ENCODE results near the gene SLC15A1.

The SLC15A1 gene

DNA sequence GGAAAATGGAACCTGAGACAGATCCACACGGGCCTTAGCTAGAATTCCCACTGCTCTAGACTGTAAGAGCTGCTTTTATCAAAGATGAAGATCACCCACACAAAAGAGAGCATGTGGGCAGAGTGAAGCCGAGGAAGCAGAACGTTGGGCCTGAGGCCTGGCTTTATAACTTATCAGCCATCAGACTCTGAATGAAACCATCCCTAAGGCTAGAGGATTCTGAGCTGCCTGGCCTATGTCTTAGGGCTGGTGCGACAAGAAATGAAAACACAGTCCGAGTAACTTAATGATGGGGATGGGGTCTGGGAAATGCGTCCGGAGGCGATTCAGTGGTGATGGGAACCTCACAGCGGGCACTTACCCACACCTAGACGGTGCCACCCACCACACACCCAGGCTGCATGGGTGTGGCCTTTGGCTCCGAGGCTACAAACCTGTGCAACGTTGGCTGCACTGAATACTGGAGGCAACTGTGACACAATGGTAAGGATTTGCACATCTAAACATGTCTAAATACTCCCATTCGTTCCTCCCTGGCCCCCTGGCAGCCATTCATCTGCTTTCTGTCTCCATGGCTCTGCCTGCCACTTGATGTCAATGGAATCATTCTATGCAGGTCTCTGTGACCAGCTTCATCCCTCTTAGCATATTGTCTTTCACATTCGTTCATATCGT, 62.0 kb downstream of the SLC15A1 start:
- no peak for DNase-seq

DNA sequence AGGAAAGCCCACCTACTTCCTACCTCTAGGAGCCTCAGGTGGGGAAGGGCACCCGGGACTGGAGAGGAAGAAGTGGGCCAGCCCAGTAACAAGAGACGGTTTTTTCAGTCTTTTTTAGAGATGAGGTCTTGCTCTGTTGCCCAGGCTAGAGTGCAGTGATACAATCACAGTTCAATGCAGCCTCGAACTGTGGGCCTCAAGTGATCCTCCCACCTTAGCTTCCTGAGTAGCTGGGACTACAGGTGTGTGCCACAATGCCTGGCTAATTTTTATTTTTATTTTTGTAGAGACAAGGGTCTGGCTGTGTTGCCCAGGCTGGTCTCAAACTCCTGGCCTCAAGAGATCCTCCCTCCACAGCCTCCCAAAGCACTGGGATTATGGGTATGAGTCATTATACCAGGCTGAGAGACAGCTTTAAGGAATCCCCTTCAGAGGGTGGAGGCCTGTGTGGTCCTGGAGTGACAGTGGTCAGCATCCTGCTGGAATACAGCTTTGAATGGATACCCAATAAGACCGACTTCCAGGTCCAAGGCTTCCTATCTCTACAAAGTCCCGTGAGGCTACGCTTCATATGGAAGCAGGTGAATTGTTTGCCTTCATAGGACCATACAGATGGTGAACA, 63.0 kb downstream of the SLC15A1 start:
- DNase-seq, result no peak

DNA sequence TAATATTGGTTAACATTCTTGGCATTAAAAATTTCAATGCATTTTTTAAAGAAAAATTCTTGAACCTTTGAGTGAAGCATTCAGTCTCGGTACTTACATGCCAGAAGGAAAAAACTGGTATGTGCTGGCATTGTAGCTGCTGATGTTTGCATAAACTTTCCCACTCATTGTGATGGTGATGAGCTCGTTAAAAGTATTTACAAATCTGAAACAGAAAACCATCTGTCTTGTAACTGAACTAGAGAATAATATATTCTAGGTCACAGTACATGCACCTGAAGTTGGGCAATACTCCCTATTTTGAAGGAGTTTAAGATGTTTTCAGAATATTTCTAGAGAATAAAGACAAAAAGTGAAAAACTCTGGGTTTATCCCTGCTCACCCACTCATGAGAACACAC, 64.1 kb downstream of the SLC15A1 start:
- no peak for DNase-seq

DNA sequence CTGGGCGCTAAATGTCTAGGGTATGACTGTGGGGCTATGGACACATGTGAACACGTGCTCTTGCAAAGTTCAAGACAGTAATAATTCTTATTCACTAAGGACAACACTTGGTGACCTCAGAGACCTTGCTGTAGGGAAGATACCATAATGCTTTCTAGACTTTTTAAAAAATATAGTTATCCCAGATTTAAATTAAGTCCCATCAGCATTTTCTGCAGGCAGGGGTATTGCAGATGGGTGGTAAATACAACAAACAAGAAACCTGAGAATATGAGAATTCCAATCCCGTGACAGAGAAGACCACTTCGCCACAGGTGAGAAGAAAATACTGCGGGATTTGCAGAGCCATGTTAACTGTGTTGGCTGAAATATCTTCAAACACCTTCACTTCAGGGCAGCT, 65.2 kb downstream of the SLC15A1 start:
- DNase-seq, result no peak

DNA sequence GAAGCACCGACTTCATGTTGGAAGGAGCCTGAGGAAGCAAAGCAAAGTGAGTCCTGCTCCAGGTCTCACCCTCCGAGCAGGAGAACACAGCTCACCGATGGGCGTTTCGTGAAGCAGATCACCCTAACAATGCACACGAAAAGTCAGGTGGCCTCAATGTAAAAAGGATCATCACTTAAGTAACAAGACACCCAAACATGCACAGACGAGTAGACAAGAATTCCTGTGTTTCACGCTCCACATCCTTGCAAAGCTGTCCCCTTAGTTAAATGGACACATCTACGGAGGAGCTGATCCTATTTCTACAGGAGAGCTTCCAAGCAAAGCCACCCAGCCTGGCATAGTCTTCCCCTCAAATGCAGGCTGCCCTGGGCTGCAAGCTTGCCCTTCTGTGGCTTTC, 66.2 kb downstream of the SLC15A1 start:
- DNase-seq, result no peak

DNA sequence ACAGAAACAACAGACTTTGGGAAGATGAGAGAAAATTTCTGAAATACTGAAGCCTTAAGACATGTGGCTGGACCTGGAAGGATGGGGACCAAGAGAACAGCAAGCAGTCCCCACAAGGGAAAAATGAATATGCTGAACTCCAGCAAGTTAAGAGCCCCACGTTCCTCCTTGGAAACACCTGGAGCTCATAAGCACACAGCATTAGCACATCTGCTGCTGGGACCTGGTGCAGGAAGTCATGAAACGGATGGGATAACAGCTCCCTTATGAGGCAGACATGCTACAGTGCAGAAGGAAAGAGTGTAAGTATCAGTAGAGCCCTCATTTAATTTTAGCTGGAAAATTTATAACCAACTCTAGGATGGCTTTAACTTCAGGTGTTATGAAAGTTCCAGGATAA, 67.3 kb downstream of the SLC15A1 start:
- no peak for DNase-seq

DNA sequence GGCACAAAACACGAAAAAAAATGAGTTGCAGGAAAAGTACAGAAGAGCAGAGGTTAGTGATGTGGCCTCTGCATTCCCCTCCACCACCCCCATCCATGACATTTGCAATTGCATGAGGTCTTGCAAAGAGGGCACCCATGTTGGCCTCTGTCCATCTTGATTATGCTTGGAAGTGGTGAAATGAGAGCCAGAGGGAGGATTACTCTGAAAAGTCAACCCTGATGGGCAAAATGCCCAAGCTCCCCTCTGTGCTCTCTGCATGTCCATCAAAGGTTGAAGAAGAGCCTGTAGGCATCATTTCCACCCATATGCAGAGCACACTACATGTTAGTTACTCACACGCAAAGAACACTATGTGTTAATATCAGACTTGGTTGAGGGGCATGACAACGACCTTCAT, 71.4 kb downstream of the SLC15A1 start:
- no peak for DNase-seq

DNA sequence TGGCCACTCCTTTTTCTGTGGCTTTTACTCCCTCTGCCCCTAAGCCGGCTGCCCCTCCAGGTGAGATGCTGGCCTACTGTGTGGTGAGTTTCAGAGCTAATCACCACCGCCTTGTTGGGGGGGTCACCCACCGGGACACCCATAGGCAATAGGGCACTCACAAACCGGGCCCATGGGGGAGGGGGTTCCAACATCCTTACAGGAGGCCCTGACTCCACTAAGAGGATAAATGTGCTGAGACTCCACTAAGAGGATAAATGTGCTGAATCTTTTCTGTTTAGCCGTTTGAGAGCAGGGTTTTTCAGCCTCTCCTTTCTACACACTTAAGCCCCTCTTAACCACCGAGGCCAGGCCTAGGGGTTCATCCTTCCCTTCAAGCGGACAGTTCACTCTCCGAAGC, 73.7 kb downstream of the SLC15A1 start:
- no peak for DNase-seq

DNA sequence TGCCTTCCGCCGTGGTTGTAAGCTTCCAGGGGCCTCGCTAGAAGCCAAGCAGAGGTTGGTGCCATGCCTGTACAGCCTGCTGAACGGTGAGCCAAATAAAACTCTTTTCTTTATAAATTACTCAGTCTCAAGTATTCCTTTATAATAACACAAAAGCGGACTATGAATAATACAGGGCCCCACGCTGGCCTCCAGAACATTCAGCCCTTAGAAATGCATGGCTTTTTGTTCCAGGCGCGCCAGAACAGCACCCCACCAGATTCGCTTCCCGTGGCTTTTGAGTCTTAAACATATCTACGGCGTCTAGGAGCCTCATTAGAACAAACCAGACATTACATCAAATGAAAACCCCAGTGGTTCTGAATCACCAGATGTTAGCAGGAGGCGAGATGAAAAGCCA, 75.1 kb downstream of the SLC15A1 start:
- no peak for DNase-seq

DNA sequence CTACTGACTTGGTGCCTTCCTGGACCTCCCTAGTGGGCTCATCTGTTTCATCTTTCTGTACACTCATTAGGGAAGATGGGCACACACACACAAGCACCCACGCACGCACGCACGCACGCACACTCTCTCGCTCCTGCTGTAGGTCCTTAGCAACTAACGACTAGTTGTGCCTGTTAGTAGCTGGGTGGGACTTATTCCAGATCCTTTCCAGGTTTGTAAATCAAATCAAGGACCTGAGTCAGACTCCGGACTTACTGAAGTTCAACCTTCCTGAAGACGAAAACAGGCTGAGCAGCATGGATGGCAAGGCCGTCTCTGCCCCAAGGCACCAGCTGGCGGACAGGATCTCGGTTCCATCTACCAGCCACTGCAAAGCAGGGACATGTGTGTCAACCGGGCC, 76.2 kb downstream of the SLC15A1 start:
- DNase-seq, result no peak

DNA sequence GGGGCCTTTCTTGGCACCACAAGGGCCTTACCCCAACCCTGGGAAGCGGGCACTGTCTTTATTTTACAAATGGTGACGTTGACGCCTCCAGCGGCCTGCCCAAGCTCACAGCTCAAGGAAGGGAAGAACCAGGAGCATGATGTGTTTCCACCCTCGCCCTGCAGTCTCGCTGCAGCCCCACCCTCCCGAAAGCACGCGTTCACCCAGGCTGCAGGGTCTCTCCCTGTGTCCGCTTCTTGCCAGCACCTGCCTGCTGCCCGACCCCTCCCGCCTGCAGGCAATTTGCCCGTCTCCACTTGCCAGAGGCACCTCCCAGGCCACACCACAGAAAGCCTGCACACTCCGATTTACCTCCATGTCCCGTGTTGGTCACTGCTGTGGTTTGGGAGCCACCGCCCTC, 76.6 kb downstream of the SLC15A1 start:
- no peak for DNase-seq

DNA sequence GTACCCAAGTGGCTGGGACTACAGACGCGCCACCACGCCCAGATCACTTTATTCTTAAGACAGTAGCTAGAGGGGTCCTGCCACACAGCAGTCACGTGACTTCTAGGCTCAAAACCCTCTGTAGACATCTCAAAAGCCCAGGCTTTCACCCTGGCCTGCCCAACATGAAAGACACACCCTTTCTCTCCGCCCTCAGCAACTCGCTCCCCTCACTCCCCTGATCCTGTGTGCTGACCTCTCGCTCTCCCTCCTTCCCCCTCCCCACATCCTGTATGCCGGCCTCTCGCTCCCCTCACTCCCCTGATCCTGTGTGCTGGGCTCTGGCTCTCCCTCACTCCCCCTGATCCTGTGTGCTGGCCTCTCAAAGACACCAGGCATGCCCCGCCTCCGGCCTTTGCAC, 77.4 kb downstream of the SLC15A1 start:
- DNase-seq, result no peak

DNA sequence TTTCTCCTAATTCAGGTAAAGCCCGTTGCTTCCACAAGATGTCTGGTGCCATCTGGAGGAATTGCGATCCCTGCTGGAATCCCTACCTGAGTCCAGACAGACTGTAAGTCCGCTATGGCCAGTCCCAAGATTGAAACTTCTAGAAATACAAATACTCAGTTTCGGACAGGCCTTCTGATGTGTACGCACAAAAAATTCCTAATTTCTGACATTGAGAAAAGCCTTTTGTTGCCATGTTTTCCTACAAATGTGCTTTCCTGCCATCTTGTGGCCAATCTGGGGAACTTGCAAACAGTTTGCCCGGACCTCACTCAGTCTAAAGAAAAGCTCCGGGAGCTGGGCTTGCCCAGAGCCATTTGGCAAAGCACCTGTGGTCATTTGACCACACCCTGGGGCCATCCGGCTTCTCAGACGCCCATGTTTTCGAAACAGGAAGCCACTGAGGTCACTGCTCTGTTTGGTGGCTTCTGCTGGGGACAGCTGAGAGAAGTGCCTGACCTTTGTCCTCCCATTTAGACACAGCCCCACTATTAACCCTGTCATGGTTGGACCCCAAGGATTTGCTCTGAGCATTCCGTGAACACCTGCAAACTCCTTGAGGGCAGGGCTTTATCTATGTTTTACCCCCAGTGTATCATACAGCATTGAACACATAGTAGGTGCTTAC, 79.4 kb downstream of the SLC15A1 start:
- peak; percentile 62 for DNase-seq

DNA sequence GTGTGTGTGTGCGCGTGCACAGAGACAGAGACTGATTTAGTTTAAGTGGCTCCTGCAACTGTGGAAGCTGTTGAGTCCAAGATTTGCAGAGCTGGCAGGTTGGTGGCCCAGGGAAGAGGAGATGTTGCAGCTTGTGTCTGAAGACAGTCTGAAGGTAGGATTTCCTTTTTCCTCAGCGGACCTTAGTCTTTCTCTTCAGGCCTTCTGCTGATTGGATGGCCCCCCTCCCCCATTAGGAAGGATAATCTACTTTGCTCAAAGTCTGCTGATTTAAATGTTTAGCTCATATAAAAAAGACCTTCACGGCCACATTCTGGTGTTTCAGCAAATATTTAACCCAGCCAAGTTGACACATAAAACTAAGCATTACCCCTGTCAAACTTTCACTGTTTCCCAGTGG, 84.3 kb downstream of the SLC15A1 start:
- no peak for DNase-seq

DNA sequence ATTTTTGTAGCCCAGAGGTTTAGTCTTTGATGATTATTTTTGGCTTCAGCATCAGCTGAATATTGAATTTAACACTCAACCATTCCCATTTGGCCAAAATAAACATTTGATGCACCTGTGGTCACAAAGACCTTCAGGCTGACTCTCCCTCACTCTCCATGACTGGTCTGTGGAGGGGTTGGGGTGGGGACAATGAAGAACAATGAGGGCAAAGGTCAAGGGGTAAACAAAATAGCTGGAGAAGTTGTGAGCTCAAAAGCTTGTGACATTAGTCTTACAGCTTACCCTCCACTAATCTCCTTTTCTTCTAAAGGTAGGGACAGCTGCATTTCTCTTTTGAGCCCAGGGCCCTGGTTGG, 86.9 kb downstream of the SLC15A1 start:
- DNase-seq, result no peak

DNA sequence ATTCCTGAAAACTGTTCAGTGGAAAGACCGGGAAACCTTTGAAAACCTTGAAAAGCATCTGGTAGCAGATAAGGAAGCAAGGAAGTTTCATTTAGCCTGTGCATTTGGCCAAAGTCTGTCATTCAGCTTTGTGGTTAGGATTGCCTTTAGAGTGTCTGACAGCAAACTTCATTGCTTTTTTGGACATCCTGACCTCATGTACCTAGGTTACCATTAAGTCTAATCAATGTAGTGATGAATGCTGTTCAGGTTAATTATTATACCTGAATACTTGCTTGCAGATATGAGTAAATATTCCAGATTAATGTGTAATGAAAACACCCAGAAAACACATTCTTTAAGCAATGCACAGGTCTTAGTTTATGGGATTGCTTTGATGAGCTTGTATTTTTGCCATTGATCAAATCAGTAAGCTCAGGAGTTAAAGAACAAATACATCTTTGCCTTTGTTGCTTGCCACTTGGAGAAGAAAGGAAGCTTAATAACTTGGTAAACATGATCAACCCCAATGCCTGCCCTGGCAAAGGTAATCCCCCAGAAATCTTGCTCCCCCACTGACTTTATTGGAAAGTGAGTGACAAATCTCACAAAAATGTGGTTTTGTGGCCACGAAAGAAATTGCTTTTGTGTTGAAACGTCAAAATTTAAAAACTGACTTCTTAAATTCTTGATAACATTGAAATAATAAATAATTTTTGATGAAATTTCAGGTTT, 87.4 kb downstream of the SLC15A1 start:
- no peak for DNase-seq

DNA sequence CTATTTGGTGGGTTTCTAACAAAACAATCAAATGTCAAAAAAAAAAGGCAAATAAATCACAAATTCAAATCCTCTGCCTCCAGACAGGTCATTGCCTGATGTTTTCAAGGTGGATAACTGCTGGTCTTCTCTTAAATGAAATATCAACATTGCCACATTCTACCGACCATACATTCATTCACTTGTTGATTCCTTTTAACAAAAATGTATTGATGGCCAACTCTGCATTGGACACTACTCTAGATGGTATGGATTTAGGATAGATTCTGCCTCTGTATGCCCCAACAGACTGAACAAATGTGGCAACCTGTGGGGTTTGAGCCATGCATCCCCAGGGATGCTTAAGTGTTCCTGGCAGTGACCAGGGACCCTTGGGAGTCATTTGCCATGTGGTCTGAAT, 88.0 kb downstream of the SLC15A1 start:
- no peak for DNase-seq

DNA sequence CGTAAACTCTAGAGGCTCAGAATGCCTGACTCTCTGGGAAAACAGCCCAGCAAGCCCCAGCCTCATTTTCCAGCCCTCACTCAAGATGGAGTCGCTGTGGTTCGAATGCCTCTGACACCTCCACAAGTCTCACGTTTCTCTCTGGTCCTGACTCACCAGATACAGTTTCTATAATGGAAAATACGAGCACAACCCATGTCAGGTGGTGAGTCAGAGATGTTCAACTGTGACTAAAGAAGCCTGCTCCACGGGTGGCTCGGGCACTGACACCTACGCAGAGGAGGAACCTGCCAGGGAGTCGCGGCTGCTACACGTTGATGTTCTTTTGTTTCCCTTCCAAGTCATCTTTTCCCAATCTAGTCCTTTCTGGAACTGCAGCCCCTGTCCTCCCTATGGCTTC, 88.4 kb downstream of the SLC15A1 start:
- DNase-seq, result peak; percentile 80

DNA sequence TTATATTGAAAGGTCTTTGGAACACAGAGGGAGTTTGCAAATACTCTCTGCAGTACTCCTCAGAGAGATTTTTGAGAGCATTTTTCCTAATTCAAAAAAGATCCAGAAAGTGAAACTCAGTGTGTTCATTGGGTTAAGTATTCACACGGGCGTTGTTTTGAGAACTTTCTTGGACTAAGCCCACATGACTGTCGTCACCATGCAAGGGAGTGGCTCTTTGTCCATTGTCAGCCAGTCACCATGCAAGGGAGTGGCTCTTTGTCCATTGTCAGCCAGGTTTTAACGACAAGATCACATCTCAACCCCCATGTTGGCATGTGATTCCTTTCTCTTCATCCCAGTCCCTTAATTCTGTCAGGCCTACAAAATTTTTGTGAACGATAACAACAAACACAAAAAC, 94.3 kb downstream of the SLC15A1 start:
- no peak for DNase-seq

DNA sequence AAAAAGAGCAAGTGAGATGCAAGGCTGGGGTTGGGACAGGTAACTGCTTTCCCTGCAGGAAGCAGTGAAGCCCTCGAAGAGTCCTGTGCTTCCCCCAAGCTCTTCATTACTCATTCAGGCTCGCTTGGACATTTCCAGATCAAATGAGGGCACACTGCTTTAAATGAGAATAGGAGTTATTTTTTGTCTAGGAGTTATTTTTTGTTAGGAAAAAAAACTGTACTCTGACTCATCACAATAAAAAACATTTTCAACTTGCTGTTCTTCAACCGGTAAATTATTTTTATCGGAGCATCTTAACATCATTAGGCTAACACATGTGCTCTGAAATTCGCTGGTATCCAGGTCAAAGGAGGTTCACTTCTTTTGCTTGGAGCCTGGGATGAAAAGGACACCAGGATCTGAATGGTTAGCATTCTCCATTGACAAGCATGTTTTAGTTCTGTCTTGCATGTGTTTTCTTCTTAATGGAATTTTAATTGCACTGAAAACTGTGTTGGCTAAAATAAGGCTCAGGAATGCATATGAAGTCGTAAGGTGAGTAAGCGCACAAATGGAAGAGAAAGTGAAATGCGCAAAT, 94.9 kb downstream of the SLC15A1 start:
- DNase-seq, result no peak

DNA sequence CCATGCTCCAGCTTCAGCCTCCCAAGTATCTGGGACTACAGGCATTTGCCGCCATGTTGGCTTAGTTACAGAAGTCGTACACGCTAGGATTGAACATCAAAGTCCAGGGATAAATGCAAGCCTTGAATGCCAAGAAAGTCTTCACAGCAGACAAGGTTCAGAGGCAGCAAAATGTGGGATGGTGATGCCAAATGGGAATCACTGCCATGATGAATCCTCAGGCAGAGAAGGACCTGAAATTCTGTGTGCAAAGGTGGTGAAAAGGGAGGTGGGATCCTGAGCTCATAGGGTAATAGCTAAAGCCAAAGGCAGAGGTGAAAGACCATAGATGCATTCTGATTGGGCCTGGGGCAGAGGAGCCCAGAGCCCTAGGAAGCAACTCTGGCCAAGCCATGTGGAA, 96.2 kb downstream of the SLC15A1 start:
- DNase-seq, result no peak

DNA sequence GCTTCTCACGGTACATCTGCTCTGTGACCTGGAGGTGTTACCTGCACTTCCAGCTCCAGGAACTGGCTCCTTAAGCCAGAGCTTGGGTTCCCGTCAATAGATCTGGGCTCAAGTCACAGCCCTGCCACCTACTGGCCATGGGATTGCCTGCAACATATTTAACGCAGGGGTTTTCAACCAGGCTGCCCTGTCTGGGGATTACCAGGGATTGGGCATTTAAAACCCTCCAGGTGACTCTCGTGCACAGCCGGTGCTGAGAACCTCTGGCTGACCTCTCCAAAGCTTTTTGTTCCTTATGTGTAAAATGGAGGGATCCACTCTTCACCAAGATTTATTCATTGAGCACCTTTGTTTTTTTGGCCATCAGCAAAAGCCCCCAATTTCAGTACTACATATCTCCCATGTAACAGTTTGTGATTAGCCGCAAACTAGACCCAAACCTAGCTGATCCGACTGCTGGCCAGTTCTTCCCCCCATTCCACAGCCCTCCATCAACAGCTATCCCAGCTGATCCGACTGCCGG, 98.9 kb downstream of the SLC15A1 start:
- DNase-seq, result peak; percentile 83

DNA sequence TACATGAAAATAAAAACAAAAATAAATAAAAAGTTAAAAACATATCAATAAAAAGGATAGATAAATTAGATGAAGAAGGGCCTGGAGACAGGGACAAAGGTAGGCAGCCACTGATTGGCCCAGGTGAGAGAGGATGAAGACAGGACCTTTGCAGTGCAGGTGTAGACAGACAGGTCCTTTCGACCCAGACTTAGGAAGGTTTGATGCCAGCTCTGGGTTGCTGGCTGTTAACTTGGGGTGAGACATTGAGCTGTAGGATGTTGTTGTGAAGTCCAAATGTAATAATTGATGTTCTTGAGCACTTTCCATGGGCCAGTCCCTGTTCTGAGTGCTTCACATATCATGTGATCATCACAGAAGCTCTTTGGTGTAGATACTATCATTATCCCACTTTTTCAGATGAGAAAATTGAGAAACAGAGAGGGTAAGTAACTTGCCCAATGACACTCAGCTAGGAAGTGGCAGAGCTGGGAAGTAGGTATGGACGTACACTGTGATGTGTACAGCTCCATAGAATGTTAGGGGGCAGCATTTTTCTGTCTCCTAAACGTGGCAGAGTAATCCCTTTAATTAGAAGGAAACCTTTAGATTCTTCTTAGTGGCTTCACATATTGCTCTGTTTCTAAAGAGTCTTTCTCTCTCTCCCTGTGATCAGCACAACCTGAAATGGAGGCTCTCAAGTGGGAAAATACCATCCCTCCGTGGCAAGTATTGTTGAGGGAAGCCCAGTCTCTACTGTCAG, 99.6 kb downstream of the SLC15A1 start:
- no peak for DNase-seq
